Testis (tissue), 2 donors: Measurements from ENCODE around the gene SELENOM.

Experiments used
- CTCF ChIP-seq, 3 experiments: fragments of 450-650 bp in 2 of 3; fragments of 200-600 bp in 1 of 3; sonication (generic) in 1 of 3; IDR thresholded peaks; one replicate each; pipeline ENCODE4 v1.5.1; 2016 to 2019; ENCODE audit warnings: antibody characterized with exemption in 3 of 3, mild to moderate bottlenecking in 2 of 3, moderate library complexity in 1 of 3
- POLR2A ChIP-seq: fragments of 450-650 bp; IDR thresholded peaks from one replicate; pipeline ENCODE4 v1.6.1; 2017; ENCODE audit warnings: antibody characterized with exemption, mild to moderate bottlenecking, moderate library complexity

GRCh38 chr22:31126128-31126868 lies 18.9 kb upstream of the SELENOM start:
- TF ChIP-seq CTCF (IDR thresholded peaks at IDR 0.05), result no peak
- no peak for TF ChIP-seq POLR2A
